ENCODE results near the gene IRF8.

The IRF8 gene

GRCh38 chr16:85898521-85899442 lies at the start of gene IRF8:
Gene IRF8 (plus strand): TSS chr16:85899162. CDS start chr16:85903016, 3,854 bp downstream.
- peak; percentile 80 for DNase-seq
- TF ChIP-seq CTCF (IDR thresholded peaks at IDR 0.05), result no peak
- H3K27ac Mint-ChIP-seq, result no peak within 1 kb of the TSS
- H3K27me3 Mint-ChIP-seq (ENCODE audit: low read depth, poor library complexity), result peaks cover 95% of the 10 kb centered on the region
- H3K36me3 Mint-ChIP-seq (ENCODE audit: low read depth), result no peaks in the 10 kb centered on the region
- peaks cover 25% of the 10 kb centered on the region for H3K4me1 Mint-ChIP-seq
- H3K9me3 Mint-ChIP-seq, result no peaks in the 10 kb centered on the region
- peak within 1 kb of the TSS; percentile 77 for H3K4me3 Mint-ChIP-seq

GRCh38 chr16:85849388-85849787 lies 49.6 kb upstream of the IRF8 start:
- no peak for TF ChIP-seq CTCF (IDR thresholded peaks at IDR 0.05)
- no peaks in the 10 kb centered on the region for H3K9me3 Mint-ChIP-seq
- H3K4me1 Mint-ChIP-seq, result peaks cover 47% of the 10 kb centered on the region

GRCh38 chr16:85850344-85850880 lies 48.5 kb upstream of the IRF8 start:
- TF ChIP-seq CTCF (IDR thresholded peaks at IDR 0.05), result no peak
- Mint-ChIP-seq H3K27ac (no peak overlapping the region), H3K9me3 (no peaks in the 10 kb centered on the region), H3K36me3 (ENCODE audit: low read depth) (no peaks in the 10 kb centered on the region), H3K4me1 (peaks cover 42% of the 10 kb centered on the region), H3K4me3 (no peak overlapping the region), H3K27me3 (ENCODE audit: low read depth, poor library complexity) (peaks cover 43% of the 10 kb centered on the region)
- no peak for DNase-seq

More at GRCh38 chr16:85849388-85849787, 49.6 kb upstream of the IRF8 start:
- no peak for DNase-seq
- Mint-ChIP-seq H3K27me3 (ENCODE audit: low read depth, poor library complexity) (peaks cover 45% of the 10 kb centered on the region), H3K4me3 (no peak overlapping the region), H3K27ac (no peak overlapping the region), H3K36me3 (ENCODE audit: low read depth) (no peaks in the 10 kb centered on the region)

- H3K36me3 Mint-ChIP-seq (ENCODE audit: low read depth), result no peaks in the 10 kb centered on the region
- peaks cover 41% of the 10 kb centered on the region for H3K4me1 Mint-ChIP-seq
- DNase-seq, result no peak
- no peak overlapping the region for H3K4me3 Mint-ChIP-seq
- H3K27ac Mint-ChIP-seq, result peak overlapping the region; percentile 77
- TF ChIP-seq CTCF (IDR thresholded peaks at IDR 0.05), result no peak
- peaks cover 4% of the 10 kb centered on the region for H3K9me3 Mint-ChIP-seq
- peaks cover 49% of the 10 kb centered on the region for H3K27me3 Mint-ChIP-seq (ENCODE audit: low read depth, poor library complexity)
Measured at GRCh38 chr16:85851034-85851785, 47.8 kb upstream of the IRF8 start.

- Mint-ChIP-seq H3K4me1 (peaks cover 23% of the 10 kb centered on the region), H3K9me3 (peaks cover 4% of the 10 kb centered on the region), H3K36me3 (ENCODE audit: low read depth) (no peaks in the 10 kb centered on the region), H3K4me3 (no peak overlapping the region), H3K27ac (no peak overlapping the region), H3K27me3 (ENCODE audit: low read depth, poor library complexity) (peaks cover 58% of the 10 kb centered on the region)
- DNase-seq, result no peak
- no peak for TF ChIP-seq CTCF (IDR thresholded peaks at IDR 0.05)
Measured at GRCh38 chr16:85853547-85854545, 45.1 kb upstream of the IRF8 start.

Measured in nephron progenitor cell (in vitro differentiated cells).